ENCODE results near the gene MYO7A.

- no peak for TF ChIP-seq CTCF (IDR thresholded peaks at IDR 0.05)
- no peak for TF ChIP-seq POLR2A (IDR thresholded peaks at IDR 0.05)
Observed at GRCh38 chr11:77200351-77201268, 72.6 kb downstream of the MYO7A start.
